Peyer's patch (tissue), 4 donors: ENCODE results near the gene DEFB112.

Experiments used
- POLR2A ChIP-seq, 2 donors: fragments of 450-650 bp; IDR thresholded peaks; one replicate each; pipeline ENCODE4 v1.5.1; 2017; ENCODE audit warnings: antibody characterized with exemption in 2 of 2, mild to moderate bottlenecking in 2 of 2, moderate library complexity in 2 of 2
- TF ChIP-seq, protein P1 (sequence below), 6 experiments: fragments of 450-650 bp in 4 of 6; fragments of 200-600 bp in 2 of 6; sonication (generic) in 1 of 6; IDR thresholded peaks; one replicate each; pipeline ENCODE4 v1.5.1; 2017 to 2019; ENCODE audit warnings: antibody characterized with exemption in 6 of 6, mild to moderate bottlenecking in 3 of 6, moderate library complexity in 1 of 6

DNA sequence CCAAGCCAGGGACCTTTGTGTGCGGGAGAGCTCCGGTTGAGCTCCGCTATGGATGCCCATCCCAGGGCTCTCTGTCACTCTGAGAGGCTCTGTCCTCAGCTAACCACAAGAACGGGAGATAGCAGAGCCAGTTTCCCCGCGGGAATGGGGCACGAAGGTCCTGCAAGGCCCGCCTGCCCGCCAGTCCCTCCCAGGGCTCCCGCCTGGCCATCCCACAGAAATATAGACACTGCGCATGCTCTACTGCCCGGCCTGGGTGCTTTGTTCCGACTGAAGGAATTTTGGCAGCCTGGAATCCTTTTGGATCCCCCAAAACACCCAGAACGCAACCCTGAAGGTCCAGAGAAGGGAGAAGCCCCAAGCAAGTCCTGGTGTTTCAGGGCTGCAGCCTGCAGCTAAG, 19.4 kb downstream of the DEFB112 start:
- TF ChIP-seq, protein P1, sequence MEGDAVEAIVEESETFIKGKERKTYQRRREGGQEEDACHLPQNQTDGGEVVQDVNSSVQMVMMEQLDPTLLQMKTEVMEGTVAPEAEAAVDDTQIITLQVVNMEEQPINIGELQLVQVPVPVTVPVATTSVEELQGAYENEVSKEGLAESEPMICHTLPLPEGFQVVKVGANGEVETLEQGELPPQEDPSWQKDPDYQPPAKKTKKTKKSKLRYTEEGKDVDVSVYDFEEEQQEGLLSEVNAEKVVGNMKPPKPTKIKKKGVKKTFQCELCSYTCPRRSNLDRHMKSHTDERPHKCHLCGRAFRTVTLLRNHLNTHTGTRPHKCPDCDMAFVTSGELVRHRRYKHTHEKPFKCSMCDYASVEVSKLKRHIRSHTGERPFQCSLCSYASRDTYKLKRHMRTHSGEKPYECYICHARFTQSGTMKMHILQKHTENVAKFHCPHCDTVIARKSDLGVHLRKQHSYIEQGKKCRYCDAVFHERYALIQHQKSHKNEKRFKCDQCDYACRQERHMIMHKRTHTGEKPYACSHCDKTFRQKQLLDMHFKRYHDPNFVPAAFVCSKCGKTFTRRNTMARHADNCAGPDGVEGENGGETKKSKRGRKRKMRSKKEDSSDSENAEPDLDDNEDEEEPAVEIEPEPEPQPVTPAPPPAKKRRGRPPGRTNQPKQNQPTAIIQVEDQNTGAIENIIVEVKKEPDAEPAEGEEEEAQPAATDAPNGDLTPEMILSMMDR (IDR thresholded peaks at IDR 0.05), result no peak
- TF ChIP-seq POLR2A (IDR thresholded peaks at IDR 0.05), result no peak
